NCI-H187 (cell line): Measurements from ENCODE around the gene ZBP1.
"Not testable (repeated sequence)": the region's sequence is repeated elsewhere in the genome, so short reads cannot be mapped to it uniquely, and the experiment has no call there.

Source experiments
- DNase-seq, 2 experiments: peaks; one replicate each; lab custom pipeline; 2025; lab: John Stamatoyannopoulos, UW

Gene ZBP1

DNA sequence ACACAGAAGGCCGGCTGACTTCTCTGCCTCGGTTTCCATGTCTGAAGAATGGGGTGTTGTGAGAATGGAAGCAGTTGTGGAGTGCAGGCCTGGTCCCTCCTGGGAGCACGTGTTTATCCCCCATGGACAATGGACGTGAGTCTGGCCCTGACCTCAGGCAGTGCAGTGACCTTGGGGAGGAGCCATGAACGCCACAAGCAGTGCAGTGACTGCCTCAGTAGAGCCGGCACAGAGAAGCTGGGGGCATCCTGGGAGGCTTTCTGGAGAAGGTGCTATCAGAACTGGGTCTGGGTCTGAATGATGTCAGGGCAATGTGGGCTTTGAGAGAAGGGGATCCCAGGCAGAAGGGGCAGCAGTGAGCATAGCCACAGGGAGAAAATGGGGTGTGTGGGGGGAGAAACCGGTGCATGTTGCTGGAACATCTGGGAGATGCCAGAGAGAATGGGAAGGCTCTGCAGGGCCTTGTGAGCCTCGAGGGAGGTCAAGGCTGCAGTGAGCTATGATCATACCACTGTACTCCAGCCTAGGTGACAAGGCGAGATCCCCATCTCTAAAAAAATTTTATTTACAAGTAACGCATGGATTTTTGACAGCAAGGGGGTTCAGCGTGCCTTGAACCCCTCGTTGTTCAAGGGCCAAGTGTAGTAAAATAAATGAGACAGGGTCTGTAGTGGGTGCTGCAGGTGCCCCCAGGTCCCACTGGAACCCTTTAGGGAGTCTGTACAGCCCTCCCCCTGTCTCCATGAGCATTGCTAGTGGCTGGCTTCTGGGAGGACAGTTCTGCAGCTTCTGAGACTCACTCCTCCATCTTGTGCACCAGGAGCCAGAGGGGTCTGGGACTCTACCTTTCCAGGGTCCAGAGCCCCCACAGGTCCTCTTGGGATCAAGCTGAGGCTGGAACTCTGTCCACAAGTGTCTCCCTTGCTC is 27.0 kb upstream of the ZBP1 start:
- DNase-seq, result no peak

DNA sequence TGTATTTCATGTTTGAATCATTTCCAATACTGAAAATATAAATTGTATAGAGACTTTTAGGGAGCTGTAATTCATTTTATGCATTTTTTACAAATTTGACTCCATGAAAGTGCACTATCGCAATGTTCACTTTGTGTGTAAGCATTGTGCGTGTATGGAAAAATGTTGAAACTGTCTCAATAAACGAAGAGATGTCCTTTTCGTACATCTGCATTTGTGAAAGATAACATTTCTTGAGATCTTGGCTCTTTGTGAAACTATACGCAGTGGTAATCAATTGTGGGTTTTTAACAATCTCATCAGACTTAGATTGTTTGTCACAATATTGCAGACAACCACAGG is 18.6 kb upstream of the ZBP1 start:
- no peak for DNase-seq

DNA sequence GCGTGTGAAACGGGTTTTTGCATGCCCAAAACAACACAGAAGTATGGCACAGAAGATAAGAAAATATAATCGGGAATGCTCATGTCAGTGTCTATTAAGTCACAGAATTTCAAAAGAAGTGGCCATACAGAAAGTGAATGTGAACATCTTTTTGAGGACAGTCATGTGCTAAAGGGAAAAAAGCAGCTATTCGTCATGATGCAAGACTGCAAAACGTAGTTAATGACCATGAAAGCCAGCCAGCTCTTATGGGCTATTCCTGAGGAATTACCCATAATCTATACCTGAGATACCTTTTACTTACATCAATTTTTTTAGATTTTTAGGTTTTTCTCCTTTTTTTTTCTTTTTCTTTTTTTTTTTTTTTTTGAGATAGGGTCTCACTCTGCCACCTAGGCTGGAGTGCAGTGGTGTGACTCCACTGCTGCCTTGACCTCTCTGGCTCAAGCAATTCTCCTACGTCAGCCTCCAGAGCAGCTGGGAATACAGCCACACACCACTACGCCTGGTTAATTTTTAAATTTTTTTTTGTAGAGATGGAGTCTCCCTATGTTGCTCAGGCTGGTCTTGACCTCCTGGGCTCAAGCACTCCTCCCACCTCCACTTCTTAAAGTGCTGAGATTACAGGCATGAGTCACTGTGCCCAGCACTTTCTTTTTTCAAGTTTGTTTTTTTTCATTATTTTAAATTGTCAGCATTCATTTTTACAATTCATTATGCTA is 18.1 kb upstream of the ZBP1 start:
- DNase-seq, result no peak

DNA sequence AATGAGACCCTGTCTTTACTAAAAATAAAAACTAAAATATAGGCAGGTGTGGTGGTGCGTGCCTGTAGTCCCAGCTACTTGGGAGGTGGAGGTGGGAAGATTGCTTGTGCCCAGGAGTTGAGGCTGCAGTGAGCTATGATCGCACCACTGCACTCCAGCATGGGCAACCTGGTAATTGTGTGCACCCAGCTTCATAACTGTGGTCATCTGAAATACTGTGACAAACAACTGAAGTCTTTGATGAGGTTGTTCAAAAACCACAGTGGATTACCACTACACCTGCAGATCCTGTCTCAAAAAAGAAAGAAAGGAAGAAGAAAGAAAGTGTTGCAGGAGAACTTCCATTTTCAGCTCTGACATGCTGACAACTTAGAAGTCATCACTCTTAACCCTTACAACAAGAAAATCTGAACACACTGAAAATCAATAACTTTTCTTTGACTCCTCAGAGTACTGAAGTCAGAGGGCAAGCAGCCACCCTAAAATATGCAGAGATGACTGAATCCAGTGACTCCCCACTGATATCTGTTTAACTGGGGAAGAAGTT is 13.8 kb upstream of the ZBP1 start:
- no peak for DNase-seq

DNA sequence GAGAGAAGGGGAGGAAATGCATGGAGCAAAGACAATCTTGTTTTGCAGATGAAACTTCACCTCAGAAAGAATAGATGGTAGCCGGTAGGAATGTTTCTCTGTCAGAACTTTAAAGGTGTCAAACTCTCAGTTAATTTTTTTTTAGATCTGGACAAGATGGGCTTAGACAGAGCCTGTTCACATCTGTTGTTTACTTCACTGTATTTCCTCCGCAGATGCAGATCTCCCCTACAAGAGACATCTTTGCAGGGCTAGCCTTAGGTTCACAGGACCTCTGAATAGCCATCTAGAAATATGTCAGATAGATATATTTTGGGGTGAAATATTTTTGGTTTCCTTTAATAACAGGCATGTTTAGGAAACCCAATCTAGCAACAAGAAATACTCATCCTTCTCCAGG is 12.1 kb upstream of the ZBP1 start:
- no peak for DNase-seq

DNA sequence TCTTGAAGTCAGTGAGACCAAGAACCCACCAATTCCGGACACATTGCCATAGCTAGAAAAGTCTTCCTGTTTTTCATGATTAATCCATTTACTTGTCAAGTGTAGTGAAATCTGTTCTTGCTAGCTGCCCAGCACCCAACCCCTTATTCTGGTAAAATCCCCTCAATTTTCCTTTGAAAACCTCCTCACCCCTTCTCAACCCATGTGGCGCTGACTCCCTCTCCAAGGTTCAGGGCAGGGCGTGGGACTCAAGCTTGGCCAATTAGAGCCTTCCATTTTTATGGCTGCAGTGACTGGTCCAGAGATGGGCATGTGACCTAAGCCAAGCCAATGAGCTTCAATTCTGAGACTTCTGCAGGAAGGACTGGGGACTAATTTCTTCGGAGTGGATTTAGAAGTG is 9.8 kb upstream of the ZBP1 start:
- no peak for DNase-seq

DNA sequence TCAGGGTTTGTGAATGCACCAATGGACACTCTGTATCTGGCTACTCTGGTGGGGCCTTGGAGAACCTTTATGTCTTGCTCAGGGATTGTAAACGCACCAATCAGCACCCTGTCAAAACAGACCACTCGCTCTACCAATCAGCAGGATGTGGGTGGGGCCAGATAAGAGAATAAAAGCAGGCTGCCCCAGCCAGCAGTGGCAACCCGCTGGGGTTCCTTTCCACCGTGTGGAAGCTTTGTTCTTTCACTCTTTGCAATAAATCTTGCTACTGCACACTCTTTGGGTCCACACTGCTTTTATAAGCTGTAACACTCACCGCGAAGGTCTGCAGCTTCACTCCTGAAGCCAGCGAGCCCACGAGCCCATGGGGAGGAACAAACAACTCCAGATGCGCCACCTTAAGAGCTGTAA is 9.3 kb upstream of the ZBP1 start:
- DNase-seq, result not testable (repeated sequence)

DNA sequence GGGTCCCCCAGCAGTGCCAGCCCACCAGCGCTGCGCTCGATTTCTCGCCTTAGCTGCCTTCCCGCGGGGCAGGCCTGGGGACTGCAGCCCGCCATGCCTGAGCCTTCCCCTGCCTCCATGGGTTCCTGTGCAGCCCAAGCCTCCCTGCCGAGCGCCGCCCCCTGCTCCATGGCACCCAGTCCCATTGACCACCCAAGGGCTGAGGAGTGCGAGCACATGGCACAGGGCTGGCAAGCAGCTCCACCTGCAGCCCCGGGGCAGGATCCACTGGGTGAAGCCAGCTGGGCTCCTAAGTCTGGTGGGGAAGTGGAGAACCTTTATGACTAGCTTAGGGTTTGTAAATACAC is 8.7 kb upstream of the ZBP1 start:
- DNase-seq, result not testable (repeated sequence)

DNA sequence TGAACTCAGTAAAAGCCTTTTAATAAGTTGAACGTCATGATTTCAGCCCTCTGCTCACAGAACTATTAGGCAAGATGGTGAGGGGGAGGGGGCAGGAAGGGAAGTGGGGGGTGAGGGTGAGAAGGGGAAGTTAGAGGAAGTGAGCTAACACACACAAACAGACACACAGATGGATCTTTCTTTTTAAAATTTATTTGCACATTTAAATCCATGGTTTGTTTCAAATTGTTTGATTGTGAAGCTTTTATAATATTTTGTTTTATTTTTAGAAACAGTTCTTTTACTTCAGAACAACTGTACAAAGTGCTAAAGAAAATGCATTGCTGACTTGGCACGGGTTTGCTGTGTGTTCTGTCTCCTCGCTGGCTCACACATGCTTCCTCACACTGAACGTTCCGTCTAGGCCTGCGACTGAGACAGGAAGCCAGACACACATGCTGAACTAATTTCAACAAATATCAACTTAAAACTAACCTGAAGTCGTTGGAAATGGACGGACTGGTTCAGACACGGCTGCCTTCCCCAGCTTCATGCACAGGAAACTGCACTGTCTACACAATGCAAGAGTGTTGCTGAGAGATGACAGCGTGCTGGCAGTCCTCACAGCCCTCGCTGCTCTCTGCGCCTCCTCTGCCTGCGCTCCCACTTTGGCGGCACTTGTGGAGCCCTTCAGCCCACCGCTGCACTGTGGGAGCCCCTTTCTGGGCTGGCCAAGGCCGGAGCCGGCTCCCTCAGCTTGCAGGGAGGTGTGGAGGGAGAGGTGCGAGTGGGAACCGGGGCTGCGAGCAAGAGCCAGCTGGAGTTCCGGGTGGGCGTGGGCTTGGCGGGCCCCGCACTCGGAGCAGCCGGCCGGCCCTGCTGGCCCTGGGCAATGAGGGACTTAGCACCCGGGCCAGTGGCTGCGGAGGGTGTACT is 8.1 kb upstream of the ZBP1 start:
- no peak for DNase-seq

DNA sequence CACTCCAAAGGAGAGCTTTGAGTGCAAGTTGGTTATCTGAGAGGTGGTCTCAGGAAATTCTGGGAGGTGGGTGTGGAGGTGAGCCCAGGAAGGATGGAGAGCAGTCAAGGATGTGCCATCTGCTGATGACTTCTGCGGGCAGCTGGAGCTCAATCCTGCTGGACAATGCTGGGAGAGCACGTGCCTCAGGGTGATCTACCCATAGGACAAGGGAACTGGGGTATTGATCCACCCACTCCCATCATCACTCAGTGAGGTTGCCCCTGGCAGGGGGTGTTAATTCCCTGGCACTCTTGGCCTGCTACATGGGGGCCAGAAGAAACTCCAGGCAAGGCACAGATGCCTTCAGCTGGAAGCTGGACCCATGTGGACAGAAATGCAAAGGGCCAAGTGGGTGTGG is 7.1 kb upstream of the ZBP1 start:
- DNase-seq, result no peak

DNA sequence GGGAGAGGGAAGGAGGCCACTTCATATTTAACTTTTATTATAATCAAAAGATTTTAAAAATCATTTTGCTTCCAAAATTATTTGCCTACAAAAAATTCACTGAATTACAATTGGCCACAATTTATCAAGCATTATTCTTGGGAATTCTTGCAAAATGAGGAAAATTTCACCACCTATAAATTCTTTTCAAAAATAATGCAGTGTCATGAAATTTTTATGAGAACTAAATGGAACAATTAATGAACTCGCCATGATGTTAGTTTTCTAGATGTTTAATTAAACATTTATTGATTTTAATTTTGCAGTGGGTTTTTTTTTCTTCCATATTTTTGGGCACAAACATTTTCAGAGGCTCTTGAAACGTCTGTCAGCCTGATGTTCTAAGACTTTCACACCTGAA is 5.8 kb upstream of the ZBP1 start:
- no peak for DNase-seq

DNA sequence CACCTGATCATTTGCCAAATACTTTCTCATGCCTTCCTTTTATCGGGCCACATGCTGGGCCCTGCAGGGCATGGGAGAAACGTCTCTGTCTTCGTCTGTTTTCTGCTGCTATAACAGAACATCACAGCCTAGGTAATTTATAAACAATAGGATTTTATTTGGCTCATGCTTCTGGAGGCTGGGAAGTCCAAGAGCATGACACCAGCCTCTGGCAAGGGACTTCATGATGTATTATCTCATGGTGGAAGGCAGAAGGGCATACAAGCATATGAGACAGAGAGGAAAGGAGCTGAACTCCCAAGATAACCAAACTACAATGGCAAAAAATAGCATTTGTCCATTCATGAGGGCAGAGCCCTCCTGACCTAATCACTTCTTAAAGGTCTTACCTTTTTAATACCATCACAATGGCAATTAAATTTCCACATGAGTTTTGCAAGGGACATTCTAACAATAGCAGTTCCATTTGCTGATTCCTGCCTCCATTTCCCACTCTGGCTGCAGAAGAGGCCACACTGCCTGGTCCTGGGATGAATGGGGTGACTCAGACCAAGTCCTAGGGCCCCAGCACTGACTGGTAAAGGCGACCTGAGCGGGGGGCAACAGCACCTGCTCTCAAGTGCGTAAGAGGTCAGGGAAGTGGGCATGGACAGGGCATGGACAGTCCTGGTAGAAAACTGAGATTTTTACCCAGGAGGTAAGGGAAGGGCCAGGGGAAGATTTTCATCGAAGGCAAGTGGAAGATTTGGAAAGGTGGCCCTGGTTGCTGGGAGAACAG is 5.1 kb upstream of the ZBP1 start:
- no peak for DNase-seq

DNA sequence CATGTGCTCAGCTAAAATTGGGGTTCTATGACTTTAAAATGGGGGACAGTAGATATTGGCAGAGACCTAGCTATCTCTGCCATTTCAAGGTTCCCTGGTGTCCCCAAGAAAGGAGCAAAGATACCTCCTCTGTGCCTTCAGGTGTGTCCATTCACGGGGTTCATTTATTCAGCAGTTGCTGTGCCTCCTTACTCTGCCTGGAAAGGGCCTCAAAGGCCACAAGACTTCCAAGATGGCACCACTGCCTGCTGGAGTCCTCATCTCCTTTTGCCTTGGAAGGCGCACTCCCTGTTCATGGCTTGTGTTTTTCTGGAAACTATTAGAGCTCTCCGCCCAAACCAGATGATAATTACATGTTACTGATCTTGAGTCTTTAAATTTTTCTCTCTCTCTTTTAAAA is 3.9 kb upstream of the ZBP1 start:
- no peak for DNase-seq

DNA sequence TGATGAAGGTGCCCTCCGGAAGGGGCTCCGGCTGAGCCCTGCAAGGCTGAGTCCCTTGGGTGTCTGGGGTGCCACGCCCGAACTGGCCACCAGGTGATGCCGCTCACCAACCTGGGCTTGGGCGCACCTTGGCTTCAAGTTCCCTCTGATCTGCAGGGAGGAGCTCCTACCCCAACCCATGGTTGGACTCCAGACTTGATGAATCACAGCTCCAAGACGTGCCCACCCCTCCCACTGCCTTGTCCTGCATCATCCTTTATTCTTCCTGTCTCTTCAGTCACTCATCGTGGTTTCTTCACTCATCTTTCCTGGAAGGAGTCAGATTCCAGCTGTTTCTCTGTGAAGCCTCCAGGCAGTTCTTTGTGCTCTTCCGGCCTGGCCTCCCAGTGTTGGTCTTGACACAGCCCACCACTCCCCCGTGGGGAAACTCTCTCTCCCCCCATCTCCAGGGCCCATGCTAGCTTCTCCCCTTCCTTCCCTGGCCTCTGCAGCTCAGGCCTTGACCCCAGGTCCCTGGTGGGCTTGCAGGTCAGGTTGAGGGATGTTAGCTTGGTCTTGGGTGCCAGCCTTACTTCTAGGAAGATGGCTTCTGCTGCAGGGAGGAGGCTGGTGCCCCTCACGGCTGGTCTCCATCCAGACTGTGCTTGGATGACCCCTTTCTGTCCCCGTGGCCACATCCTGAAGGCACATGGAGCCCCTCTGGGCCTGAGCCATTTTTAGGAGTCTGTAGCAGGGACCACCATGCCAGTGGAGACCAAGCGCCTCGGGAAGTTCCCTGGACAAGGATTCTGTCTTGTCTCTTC is 2.6 kb upstream of the ZBP1 start:
- peak; percentile 10 to 17 for DNase-seq

DNA sequence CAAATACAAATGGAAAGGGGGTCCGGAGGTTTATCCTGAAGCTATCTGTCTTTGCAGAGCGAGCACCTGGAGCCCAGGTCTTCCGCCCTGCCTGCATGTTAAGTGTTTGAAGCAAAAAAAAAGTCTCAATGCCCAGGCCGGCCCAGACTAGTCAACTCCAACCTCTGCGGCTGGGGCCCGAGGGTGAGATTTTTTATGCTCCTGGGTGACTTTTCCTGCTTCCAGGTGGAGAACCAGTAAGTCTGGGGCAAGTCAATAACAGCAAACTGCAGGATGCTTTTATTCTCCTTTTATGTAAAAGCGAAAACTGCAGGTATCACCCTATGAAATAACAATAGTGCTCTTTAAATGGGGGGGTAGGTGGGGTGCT is 2.0 kb upstream of the ZBP1 start:
- DNase-seq, result no peak

DNA sequence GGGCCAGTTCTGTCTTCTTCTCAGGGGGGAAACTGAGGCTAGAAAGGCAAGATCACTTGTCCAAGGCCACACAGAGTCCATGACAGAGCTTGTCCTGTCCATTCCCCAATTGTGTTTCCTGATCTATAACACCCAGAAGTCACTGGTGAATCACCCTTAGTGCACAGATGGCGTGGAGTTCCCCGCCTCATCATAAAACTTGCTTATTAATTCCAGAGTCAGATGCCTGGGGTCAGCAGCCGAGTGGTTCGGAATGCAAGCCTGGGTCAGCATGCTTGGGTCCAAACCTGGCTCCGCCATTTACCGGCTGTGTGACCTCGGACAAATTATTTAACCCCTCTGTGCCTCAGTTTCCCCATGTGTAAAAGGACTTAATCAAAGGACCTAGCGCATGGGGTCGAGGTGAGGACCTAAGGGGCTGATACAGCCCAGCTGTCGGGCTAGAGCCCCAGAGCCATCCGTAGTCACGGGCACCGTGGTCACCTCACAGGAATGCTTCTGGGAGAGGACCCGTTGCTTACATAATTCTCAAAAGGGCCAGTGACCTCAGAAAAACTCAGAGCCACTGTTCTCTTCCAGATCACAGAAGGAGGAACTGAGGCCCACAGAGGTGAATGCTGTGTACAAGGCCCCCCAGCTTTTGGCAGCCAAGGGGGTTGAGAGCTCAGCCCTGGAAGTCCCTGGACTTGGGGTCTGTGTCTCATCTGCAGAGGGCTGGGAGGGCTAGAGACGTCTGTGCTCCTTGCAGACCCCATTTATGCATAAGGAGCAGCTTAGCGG is 1.4 kb upstream of the ZBP1 start:
- DNase-seq, result no peak

DNA sequence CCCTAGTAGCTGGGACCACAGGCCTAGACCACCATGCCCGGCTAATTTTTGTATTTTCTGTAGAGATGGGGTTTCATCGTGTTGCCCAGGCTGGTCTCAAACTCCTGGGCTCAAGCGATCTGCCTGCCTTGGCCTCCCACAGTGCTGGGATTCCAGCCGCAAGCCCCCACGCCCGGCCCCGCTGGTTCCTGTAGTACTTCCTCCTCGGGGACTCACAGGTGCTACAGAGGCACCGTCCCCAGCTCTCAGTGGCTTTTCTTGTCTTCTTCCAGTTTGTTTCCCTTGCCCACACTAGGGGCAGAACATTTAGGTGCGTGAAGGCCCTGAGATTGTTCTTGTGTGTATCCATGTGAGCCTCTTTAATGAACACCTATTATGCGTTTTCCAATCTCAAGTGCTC is 773 bp upstream of the ZBP1 start:
- no peak for DNase-seq

DNA sequence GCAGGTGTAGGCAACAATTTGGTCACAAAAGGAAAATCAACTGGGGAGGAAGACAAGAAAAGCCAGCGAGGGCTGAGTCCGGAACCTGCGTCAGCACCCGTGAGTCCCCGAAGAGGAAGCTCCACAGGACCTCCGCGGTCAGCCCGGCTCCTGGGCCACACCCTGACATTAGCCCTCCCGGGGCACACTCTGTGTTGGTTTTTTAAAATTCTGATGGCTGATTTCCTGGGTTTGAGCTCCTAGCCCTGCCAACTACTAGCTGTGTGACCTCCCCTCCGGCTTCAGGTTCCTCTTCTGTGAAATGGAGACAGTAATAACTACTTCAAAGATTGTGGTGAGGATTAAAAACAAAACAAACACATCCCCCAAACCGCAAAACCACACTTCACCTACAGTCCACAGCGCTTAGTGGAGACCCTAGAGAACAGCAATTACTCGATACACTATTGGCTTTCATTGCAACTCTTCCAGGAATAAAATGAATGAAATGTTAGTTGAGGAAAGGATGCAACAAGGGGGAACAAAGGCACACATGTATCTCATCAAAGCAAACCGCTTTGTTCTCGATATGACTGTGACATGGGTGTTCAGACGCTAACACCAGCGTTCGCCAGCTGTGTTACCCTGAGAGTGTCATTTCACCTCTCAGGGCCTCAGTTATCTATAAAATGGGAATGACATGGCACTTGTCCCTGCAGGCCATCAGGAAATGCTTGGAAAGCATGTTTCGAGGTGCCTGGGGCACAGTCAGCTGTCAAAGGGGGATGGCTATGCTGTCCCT is 985 bp downstream of the ZBP1 start:
- DNase-seq, result peak; percentile 44 to 51

DNA sequence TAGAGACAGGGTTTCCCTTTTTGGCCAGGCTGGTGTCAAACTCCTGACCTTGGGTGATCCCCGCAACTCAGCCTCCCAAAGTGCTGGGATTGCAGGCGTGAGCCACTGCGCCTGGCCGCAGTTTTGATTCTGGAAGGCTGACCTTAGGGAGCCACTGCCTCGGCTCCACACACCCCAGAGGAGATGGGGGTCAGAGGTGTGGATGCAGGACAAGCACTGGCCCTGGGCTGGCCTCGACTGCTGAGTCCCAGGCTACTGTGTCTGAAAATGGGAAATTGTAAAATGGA is 1.5 kb downstream of the ZBP1 start:
- no peak for DNase-seq
